ENCODE measurements around the gene TTLL4. TPM values are rescaled to one million over a fixed set of nuclear protein-coding genes. Genes with fewer than 3 reads are reported as not detected.
A peak's percentile ranks its signal among the peaks of the same experiment; 100 is the strongest.
"Not testable (repeated sequence)": the region's sequence is repeated elsewhere in the genome, so short reads cannot be mapped to it uniquely, and the experiment has no call there.

Gene TTLL4
- total RNA-seq, 1 donor from 2014 or later: 5.5 TPM

GRCh38 chr2:218671097-218671653 is 39.5 kb upstream of the TTLL4 start:
- DNase-seq (ENCODE audit: low read depth) (peak; percentile 77), FAIRE-seq (no peak)
- Histone ChIP-seq H3K36me3 (ENCODE audit: control insufficient read depth, insufficient read depth, low read length) (peaks cover 2% of the 10 kb centered on the region), H3K4me3 (ENCODE audit: low read depth, low read length) (peak overlapping the region; percentile 72), H3K27me3 (ENCODE audit: control insufficient read depth, insufficient read depth, low read length) (no peaks in the 10 kb centered on the region)
- no peak for TF ChIP-seq CTCF (IDR thresholded peaks at IDR 0.05; ENCODE audit: insufficient read depth, low read length, severe bottlenecking)

GRCh38 chr2:218671654-218672566 is 38.7 kb upstream of the TTLL4 start, which contains the start of the genes RNF25 and STK36:
Gene RNF25, minus strand, starts transcription at chr2:218672002. Its CDS starts 32 bp downstream, at chr2:218671970.
Gene STK36, plus strand, starts transcription at chr2:218672086. Its CDS starts 744 bp downstream, at chr2:218672830.
- no peak for FAIRE-seq
- no peak for TF ChIP-seq CTCF (IDR thresholded peaks at IDR 0.05; ENCODE audit: insufficient read depth, low read length, severe bottlenecking)
- peak within 1 kb of the TSS; percentile 72 for H3K4me3 ChIP-seq (ENCODE audit: low read depth, low read length)
- DNase-seq (ENCODE audit: low read depth): peak; percentile 61
- H3K36me3 ChIP-seq (ENCODE audit: control insufficient read depth, insufficient read depth, low read length): no peaks in the 10 kb centered on the region
- no peaks in the 10 kb centered on the region for H3K27me3 ChIP-seq (ENCODE audit: control insufficient read depth, insufficient read depth, low read length)

DNA sequence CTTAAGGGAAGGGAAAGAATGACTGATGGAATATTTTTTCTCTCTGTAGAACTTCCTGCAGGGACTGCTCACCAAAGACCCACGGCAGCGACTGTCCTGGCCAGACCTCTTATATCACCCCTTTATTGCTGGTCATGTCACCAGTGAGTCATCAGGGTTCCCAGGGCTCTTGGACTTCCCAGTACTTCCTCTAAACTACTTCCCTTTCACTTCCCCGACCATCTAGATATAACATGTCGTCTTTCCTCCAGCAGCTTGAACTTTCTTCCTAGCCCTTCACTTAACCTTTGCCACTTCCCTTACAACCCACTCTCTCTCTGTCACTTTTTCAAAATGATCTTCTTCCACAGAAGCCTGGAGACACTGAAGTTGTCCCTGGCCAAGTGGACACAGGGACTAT is 31.5 kb upstream of the TTLL4 start:
- FAIRE-seq: peak; percentile 72
- H3K4me3 ChIP-seq (ENCODE audit: low read depth, low read length): no peak overlapping the region
- DNase-seq (ENCODE audit: low read depth): peak; percentile 11
- no peak for TF ChIP-seq CTCF (IDR thresholded peaks at IDR 0.05; ENCODE audit: insufficient read depth, low read length, severe bottlenecking)
- no peaks in the 10 kb centered on the region for H3K27me3 ChIP-seq (ENCODE audit: control insufficient read depth, insufficient read depth, low read length)
- H3K36me3 ChIP-seq (ENCODE audit: control insufficient read depth, insufficient read depth, low read length): no peaks in the 10 kb centered on the region

GRCh38 chr2:218680061-218680460 is 30.6 kb upstream of the TTLL4 start:
- H3K36me3 ChIP-seq (ENCODE audit: control insufficient read depth, insufficient read depth, low read length): no peaks in the 10 kb centered on the region
- H3K27me3 ChIP-seq (ENCODE audit: control insufficient read depth, insufficient read depth, low read length): no peaks in the 10 kb centered on the region
- no peak for FAIRE-seq

DNA sequence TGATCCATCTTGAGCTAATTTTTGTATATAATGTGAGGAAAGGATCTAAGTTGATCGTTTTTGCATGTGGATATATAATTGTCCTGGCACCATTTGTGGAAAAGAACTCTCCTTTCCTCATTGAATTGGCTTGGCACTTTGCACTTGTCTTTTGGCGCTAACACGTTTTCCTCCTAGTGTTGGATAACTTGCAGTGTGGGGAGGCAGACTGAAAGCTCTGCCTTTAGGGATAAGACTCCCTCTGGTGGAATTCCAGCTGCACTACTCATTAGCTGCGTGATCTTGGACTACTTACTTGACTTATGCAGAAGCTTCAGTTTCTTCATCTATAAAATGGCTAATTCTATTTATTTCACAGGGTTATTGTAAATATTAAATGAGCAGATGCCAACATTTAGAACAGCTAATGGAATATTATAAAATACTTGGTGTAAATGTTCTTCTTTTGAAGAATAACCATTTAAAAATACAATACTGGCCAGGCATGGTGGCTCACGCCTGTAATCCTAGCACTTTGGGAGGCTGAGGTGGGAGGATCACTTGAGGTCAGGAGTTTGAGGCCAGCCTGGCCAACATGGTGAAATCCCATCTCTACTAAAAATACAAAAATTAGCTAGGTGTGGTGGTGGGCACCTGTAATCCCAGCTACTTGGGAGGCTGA is 23.1 kb upstream of the TTLL4 start:
- not testable (repeated sequence) for H3K27me3 ChIP-seq (ENCODE audit: control insufficient read depth, insufficient read depth, low read length); H3K4me3 ChIP-seq (ENCODE audit: low read depth, low read length); H3K36me3 ChIP-seq (ENCODE audit: control insufficient read depth, insufficient read depth, low read length)
- TF ChIP-seq CTCF (IDR thresholded peaks at IDR 0.05; ENCODE audit: insufficient read depth, low read length, severe bottlenecking): peak; percentile 79
- DNase-seq (ENCODE audit: low read depth) (peak; percentile 81), FAIRE-seq (peak; percentile 73)

More at GRCh38 chr2:218680061-218680460, 30.6 kb upstream of the TTLL4 start:
- H3K4me3 ChIP-seq (ENCODE audit: low read depth, low read length): no peak overlapping the region
- no peak for DNase-seq (ENCODE audit: low read depth)
- TF ChIP-seq CTCF (IDR thresholded peaks at IDR 0.05; ENCODE audit: insufficient read depth, low read length, severe bottlenecking): no peak

All from bronchial epithelial cell (primary cell).